Activated CD4-positive, alpha-beta T cell treated with anti-CD3 and anti-CD28 coated beads, Interleukin-2, amount 50 U/mL, for 16 hours (primary cell): Measurements from ENCODE around the gene C22orf23.
"Not testable (repeated sequence)": the region's sequence is repeated elsewhere in the genome, so short reads cannot be mapped to it uniquely, and the experiment has no call there.

Experiments
- DNase-seq: peaks from one replicate; pipeline ENCODE4 v3.0.0-alpha.2; 2020

C22orf23 gene

GRCh38 chr22:37981282-37982011 is 28.0 kb upstream of the C22orf23 start:
- DNase-seq = no peak

DNA sequence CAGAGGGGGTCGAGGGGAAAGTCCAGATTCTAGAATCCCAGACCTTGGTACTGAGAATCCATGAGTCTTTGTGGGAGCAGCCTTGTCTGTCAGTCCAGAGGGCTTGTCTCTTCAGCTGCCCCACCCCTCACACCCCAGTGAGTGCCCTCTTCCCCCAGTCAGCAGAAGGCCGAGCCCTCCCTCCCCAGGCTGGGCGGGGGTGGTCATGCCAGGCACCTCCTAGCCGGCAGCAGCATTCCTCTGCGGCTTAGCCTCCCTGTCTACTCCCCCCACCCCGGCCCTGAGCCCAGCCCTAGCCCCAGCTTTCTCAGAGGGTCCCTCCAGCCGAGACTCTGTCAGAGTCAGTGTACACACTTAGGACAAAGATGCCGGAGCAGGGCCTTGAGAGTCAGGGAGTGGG is 26.4 kb upstream of the C22orf23 start:
- no peak for DNase-seq

DNA sequence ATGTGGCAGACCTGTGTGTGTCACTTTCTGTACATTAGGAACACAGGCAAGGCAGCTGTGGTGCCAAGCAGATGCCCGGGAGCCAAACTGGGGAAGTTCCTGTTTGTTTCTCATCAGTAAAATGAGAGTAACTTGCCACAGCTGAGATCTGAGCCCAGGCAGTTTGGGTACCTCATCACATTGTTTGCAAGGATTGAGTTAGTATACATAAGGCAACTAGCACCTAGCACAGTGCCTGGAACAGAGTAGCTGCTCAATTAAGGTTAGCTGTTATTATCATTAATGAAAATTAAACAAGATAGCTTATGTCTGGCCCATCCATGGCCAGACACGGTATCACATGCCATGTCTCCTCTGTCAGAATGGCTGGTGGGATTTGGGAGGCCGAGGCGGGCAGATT is 23.1 kb upstream of the C22orf23 start:
- DNase-seq = no peak

DNA sequence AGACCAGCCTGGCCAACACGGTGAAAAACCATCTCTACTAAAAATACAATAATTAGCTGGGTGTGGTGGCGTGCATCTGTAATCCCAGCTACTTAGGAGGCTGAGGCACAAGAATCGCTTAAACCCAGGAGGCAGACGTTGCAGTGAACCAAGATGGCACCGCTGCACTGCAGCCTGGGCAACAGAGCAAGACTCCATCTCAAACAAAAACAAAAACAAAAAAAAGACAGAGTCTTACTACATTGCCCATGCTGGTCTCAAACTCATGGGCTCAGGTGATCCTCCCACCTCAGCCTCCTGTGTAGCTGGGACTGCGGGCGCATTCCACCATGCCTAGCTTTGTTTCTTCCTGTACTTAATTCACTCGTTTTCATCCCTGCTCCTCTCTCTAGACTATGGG is 22.6 kb upstream of the C22orf23 start:
- DNase-seq = not testable (repeated sequence)

DNA sequence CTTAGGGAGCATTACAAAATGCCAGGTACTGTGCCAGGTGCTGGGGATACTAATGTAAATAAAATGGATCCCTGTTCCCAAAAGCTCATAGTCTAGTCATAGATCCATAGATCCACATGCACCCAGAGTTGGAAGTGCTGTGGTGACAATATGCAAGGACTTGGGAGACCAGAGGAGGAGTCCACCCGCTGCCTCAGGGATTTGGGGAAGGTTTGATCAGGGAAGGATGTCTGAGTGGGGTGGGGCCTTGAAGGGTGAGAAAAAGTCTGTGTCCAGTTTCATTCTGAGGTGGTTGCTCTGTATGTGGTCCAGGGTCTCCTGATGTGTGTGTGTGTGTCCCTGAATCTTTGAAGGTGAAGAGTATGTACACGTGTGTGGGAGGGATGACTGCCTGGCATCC is 21.8 kb upstream of the C22orf23 start:
- DNase-seq = no peak

DNA sequence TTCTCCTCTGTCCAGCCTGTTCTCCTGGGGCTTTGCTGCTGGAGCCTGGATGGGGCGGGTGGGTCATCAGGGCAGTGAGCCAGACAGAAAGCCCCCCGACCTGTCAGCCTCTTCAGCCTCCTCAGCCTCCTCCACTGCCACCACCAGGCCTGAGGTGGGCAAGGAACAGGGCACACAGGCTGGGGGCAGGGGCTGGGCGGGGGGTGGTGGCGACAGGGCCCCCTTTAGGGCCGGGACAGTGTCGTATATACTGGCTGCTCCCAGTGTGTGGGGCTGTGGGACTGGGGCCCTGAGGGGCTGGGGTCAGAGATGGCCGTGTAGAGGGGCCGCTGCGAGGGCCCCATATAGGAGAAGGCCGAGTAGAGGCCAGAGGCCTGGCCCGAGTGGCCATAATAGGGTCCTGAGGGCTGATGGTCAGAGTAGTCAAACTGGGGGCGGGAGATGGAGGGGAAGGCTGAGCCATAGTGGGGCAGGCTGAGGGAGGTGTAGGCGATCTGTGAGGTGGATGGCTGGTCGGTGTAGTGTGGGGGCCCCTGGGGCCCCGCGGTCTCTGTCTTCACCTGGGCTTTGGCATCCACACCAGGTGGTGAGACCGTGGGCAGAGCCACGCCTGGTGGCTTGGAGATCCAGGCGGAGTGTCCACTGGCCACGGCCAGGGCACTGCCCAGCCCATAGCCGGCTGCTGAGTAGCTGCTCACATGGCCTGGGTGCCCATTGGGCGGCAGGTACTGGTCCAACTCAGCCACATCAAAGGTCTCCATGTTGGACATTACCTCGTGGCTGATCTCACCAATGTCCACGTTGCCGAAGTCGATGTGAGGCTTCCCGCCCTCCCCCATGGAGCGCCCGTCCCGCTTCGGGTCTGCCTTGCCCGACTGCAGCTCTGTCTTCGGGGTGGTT is 20.1 kb upstream of the C22orf23 start:
- DNase-seq = no peak

GRCh38 chr22:37972527-37972926 is 19.1 kb upstream of the C22orf23 start:
- no peak for DNase-seq

DNA sequence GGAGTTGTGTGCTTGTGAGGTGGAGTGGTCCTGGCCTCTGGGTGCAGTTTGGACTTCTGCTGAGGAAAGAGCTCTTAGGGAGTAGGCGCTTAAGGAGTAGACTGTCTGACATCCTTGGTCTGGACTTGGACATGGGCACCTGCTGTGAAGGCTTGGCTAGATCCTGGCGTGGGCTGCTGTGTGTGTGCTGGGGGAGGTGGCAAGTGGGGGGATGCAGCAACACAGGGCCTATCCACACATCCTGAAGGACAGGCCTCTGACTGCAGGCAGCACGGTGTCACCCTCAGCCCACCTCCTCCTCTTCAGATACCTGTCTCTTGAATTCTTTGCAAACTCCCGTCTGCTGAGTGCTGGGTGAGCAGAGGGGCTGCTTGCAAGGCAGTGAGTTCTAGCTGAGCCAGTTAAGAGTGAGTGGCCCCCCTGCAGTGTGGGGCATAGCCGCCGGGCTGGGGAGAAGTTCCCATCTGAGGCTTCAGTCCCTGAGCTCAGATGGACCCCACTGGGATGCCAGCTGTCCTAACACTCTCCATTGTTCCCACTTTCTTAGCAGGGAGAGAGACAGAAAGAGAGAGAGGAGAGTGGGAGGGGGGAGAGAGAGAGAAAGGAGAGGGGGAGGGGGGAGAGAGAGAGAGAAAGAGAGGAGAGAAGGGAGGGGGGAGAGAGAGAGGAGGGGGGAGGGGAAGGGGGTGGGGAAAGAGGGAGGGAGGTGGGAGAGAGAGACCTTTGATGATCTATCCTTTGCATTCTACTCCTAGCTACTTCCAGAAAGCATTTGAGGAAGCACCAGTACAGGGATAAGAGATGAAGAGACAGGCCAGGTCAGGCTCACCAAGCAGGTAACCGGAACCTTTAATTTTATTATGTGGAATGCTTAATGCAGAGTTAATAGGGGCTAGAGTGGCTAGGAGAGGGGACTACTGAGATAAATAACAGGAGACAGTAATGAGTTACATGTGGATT is 18.4 kb upstream of the C22orf23 start:
- no peak for DNase-seq

DNA sequence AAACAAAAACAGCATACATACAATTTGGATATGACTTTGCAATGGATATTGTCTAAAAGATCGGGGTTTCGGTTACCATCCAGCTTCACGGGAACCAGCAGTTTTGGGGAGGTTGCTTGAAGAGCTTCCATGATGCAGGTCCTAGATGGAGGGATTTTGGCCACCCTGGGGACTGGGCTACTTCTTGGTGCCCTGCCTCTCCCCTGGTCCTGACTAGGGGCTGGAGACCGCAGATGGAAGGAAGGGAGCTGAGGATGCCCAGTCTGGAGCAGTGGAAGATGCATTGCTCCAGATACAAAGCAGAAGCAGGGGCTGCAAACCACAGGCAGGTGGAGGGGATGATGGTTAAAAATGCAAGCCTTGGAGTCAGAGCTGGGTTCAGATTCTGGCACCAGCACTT is 17.5 kb upstream of the C22orf23 start:
- DNase-seq = no peak

DNA sequence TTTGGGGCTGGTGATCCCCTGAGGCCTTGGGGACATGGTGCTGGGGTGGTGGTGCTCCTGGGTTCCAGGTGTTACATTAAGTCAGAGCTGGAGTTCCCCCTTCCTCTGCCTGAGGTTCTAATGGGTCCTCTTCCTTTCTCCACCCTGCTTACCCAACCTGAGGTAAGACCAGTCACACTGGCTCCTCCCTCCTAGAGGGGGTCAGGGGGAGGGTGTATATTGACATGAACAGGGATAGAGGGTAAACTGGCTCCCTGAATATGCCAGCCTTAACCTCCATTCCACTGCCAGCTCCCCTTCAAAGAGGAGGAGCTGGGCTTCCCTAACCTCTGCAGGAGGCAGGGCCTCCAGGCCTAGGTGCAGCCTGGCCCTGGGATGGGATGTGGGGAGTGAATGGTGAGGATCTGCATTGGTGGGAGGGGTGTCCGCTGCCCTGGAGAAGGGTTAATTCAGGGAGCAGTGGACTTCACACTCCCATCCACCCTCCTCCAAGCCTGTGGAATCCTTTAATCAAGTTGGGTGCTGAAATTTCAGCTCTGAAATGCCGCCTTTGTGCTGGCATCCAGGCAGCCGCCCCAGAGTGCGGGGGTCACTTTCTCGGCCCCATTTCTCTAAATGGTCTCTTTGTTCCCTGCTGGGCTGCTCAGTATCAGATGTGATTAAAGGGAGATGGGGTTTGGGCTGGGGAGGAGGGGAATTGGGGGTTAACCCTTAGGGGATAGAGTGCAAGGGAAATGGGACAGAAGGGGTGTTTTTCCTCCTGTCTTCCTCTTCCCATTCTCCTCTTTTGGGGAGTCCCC is 15.3 kb upstream of the C22orf23 start:
- no peak for DNase-seq

DNA sequence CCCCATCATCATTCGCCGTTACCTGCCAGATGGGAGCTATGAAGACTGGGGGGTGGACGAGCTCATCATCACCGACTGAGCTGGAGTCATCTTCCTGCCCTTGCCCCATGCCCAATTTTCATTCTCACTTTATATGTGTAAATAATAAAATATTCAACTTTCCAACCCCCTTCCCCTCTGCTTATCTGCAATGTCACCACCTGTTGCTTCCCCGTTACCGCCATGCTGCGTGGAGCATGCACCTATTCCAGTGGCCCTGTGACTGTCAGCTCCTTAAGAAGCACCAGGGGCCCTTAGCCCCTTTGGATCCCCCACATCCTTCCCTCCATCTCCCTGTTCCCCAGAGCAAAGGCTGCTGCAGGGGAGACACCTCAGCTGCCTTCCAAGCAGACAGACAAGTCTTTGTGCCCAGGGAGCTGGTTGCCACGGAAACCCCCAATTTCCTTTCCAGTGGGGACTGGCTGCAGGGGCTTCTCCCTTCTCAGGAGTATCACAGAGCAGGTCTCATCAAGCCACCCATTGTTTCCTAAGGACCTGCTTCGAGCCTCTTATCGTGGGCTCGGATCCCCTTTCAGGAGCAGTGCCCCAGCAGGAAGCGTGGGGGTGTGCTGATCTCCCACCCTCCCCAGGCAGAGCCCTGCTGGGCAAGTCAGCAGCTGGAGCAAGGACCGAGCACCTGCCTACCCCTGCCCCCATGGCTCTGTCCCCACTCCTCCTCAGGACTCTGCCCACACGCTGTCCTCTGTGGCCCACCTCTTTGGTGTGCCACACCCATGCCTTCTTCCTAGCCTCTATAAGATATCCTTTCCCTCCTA is 14.4 kb upstream of the C22orf23 start:
- DNase-seq = no peak

- no peak for DNase-seq
These were observed 13.7 kb upstream of the C22orf23 start for GRCh38 chr22:37967147-37967546.

- DNase-seq = no peak
These were observed 12.7 kb upstream of the C22orf23 start for GRCh38 chr22:37965940-37966664.

DNA sequence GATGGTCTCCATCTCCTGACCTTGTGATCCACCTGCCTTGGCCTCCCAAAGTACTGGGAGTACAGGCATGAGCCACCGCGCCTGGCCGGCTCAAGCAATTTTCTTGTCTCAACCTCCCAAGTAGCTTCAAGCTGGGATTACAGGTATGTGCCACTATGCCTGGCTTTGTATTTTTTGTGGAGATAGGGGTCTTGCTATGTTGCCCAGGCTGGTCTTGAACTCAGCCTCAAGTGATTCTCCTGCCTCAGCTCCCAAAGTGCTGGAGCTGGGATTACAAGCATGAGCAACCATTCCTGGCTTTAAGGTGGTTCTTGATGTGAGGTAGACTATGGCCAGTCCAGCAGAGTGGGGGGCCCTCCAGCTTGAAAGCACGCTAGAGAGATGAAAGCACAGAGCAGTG is 7.7 kb upstream of the C22orf23 start:
- no peak for DNase-seq

GRCh38 chr22:37959231-37959825 is 5.9 kb upstream of the C22orf23 start:
- no peak for DNase-seq

- DNase-seq = no peak
These were observed 3.8 kb upstream of the C22orf23 start for GRCh38 chr22:37957232-37957631.

DNA sequence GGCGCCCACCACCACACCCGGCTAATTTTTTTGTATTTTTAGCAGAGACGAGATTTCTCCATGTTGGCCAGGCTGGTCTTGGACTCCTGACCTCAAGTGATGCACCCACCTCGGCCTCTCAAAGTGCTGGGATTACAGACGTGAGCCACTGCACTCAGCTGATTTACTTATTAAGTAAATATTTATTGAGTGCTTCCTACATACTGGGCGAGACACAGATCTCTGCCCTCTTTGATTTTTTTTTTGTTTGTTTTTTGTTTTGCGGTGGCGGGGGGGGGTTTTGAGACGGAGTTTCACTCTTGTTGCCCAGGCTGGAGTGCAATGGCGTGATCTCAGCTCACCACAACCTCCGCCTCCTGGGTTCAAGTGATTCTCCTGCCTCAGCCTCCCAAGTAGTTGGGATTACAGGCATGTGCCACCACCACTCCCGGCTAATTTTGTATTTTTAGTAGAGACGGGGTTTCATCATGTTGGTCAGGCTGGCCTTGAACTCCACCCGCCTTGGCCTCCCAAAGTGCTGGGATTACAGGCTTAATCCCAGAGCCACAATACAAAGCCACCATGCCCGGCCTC is 2.5 kb upstream of the C22orf23 start:
- DNase-seq = not testable (repeated sequence)

DNA sequence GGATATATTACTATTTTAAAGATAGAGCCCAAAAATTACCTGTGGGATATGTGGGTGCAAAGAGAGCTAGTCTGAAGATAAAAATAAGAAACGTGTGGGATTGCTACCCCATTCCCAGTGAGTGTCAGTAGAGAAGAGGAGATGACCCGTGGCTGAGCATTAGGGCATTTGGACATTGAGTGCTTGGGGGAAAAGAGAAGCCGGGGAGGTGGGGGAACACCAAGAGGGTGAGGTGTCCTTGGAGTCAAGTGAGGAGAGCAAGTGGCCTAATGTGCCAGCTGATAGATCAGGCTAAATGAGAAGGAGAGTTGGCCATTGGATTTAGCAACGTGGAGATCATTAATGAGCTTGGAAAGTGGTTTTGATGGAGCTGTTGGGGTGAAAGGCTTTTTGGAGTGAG is 1.3 kb upstream of the C22orf23 start:
- DNase-seq = no peak

GRCh38 chr22:37953062-37953436 is 352 bp downstream of the C22orf23 start:
- DNase-seq = no peak

- DNase-seq = not testable (repeated sequence)
These were observed 772 bp downstream of the C22orf23 start for GRCh38 chr22:37952629-37953028.
